ENCODE results near the gene PIPOX.

PIPOX gene

DNA sequence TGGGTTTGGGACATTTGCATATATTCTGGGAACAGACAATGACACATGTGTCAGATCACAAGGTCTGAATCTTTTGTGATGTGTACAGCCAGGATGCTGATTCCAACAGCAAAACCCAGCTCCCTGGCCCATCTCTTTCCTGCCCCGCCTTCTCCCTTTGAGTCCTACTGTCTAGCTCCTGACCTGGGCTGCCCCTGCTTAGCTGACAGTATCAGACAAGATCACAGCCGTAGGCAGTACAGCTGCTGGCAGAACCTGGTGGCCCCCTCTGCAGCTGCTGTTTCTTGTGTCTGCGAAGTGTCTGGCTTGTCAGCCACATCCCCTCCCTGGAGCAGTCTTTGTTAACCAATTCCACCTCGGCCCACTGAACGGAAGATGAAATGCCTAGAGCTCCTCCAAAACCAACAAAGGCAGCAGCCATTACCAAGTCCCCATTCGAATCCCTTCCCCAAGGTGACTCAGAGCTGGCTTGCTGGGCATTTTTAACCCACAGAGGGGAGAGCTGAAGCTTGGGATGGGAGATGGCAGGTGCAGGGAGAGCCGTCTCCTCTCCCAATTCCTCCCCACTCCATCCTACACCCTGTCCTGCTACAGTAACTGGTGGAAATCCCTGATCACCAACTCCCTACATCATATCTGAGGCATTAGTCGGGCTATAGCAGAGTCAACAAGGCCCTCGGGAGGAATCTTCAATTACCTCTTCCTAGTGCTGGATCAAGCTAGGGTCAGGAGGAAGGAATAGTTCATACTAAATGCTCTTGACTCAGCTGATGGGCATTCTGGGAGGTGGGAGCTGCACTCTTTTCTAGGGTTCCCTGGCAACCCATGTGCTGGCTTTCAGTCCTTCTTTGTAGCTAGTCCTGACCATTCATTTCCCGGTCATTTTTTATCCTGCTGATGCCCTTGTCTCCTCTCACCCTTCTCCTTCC lies 5.8 kb downstream of the PIPOX start:
- DNase-seq (no peak), ATAC-seq (peak; percentile 6)

DNA sequence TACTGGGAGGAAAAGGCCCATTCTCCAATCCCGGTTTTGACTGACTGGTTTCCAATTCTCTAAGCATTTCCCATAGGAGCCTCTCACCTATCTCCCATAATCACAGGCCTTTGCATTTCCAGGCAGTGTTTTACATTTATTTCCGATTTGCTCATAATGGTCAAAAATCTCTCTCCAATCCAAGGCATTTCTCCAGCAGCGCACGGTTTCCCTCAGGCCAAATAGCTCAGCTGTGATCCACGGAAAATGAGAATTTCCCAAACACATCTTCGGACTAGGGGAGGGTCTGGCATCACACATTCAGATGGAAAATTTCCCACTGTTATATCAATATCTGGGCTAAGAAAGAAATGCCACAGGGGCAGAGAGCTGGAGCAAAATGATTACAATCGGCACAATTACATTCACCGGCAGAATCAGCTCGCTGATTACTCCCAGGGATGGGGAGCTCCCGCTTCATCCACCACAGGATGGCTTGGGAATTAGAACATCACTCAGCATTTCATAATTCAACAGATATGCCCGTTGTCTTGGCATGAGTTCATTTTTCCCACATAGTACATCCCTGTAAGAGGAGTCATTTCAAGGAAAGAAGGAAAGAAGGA lies 6.7 kb downstream of the PIPOX start:
- no peak for ATAC-seq
- DNase-seq, result no peak

DNA sequence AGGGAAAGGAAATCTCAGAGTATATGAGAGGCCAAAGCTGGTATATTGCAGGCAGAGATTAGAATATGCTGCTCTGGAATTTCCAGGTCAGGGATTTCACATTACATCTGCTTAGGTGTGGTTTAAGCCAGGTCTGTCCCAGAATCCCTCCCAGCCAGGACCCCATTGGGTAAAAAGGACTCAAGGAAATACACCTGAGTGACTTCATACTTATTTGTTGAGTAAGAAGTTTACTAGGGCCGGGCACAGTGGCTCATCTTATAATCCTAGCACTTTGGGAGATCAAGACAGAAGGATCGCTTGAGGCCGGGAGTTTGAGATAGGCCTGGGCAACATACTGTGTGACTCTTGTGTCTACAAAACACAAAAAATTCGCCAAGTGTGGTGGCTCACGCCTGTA lies 7.2 kb downstream of the PIPOX start:
- ATAC-seq, result no peak
- DNase-seq, result no peak

DNA sequence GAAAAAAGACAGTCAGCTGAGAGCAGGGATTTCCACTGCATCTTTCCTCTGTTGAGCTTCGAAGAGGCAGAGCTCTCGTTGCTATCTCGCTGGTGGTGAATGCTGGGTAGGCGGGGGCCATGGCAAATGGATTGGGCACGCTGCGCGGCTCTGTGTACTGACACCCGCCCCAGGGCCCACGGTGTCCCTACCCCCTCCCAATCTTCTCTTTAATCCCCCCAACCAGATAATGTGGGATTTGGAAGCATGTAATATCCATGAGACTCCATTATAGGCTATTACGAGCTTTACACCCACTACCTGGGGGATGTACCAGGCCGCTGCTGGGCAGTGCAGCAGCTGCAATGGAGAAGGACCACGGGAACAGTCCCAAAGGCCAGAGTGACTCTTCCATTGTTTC lies 8.3 kb downstream of the PIPOX start:
- ATAC-seq, result no peak
- no peak for DNase-seq

DNA sequence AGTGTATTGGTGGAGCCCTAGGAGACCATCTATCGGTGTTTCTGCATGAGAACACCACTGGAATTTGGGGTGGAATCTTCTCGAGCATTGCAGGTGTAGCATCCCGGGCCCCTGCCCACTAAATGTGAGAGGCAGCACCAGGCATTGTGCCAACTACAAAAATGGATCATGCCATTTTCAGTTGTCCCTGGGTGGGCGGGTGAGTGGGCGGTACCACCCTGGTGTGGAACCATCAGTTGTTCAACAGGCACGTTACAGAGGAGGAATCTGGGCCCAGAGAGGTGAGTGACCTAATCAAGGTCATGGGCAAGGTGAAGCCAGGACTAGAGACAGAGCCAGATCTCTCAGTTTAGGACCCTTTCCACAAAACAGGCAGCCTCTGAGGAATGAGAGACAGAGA lies 8.8 kb downstream of the PIPOX start:
- DNase-seq (no peak), ATAC-seq (no peak)

DNA sequence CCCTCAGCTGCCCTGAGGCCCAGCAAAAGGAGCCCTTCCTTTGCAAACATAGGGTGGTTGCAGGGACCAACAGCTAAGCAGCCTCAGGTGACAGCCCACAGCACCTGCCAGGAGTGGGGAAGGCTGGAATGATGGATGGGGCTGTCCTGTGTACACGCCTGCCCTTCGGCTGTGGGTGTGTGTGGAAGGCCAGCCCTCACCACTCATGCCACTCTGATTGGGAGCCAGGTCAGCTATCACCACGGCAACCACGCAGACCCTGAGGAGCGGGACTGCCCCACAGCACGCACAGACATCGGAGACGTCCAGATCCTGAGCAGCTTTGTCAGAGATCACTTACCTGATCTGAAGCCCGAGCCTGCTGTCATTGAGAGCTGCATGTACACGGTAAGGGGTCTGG lies 11.9 kb downstream of the PIPOX start:
- no peak for ATAC-seq
- no peak for DNase-seq

DNA sequence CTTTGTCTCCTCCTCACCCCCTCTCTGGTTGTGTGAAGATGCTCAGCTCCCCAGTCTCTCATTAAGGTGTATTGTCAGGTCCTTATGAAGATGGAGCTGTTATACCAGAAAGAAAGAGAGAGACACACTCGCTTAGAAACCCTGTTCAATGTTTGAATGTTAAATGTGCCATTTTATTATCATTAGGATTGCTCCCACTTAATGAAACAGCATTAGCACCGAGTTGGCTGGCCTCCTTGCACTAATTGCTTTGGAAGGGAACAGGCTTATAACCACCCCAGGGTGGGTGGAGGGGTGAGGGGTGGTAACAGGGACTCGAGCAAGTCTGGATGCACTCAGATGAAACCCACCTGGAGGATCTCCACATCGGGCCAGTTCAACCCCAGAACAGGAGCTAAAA lies 14.4 kb downstream of the PIPOX start:
- DNase-seq (no peak), ATAC-seq (no peak)

DNA sequence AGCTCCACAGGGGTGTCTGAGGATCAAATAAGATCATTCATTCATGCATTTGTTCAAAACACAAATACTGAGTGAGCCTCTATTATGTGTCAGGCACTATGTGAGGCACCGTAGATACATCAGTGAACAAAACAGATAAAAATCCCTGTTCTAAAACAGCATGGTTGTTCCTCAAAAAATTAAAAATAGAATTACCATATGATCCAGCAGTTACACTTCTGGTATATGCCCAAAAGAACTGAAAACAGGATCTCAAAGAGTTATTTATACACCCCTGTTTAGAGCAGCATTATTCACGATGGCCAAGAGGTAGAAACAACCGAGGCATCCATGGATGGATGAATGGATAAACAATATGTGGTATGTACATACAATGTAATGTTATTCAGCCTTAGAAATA lies 15.4 kb downstream of the PIPOX start:
- DNase-seq, result no peak

DNA sequence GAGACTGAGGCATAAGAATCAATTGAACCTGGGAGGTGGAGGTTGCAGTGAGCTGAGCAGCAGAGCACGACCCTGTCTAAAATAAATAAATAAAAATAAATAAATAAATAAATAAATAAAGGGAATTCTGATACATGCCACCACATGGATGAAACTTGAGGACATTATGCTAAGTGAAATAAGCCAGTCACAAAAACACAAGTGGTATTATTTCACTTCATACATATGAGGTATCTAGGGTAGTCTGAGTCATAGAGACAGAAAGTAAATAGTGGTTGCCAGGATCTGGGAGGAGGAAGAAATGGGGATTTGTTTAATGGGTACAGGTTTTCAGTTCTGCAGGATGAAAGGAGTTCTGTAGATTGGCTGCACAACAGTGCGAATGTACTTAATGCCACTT lies 16.3 kb downstream of the PIPOX start:
- DNase-seq, result no peak

More for the DNA sequence above, 15.4 kb downstream of the PIPOX start:
- no peak for ATAC-seq

DNA sequence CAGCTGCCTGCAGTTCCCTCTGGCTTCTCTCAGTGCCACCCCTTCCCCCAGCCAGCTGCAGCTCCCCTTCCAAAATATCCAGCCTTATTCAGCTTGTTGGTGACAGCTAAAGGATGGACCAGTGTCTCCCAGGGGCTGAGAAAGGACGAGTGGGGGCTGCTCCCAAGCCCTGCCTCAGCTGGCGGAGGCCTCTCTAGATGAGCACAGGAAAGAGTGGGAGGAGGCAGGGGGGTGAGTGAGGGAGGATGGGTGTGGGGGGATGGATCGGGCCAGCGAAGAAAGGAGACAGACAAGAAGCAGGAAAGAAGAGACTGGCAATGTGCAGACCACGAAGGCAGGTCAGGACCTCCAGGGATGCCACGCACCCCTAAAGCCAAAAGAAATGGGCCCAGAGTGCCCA lies 17.5 kb downstream of the PIPOX start:
- DNase-seq (no peak), ATAC-seq (no peak)

More for the DNA sequence above, 16.3 kb downstream of the PIPOX start:
- no peak for ATAC-seq

DNA sequence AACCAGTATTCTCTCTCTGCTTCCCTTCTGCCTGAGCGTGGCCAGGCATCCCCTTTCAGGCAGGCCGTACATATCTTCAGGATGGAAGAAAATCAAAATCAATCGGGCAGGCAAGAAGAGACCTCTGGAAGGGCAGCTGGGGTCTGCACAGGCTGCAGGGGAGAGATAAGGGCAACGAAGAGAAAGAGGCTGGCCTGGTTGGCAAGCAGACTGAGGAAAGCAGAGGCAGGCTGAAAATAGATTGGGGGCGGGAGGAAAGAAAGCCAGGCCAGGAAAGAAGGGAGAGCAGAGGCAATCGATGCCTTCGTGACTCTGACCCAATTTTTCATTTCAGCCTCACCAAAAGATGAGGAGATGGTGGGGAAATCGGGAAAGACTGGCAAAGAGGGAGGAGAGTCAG lies 18.1 kb downstream of the PIPOX start:
- ATAC-seq (no peak), DNase-seq (no peak)

DNA sequence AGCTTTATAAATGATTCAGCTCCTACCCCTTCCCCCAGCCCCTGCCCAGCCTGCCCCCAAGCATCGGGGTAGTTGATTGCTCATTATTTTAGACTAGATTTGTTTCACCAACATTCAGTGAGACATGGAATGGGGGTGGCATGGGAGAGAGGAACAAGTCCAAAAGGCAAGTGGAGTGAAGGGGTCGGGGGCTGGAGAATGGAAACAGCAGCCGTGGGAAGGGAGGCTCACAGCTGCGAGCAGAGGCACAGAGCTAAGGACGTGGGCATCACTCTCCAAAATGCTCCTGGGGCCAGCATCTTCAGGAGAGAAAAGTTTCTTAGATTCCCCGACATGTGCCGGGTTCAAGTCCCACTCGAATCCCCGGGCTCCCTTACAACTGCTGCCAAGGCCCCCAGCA lies 19.3 kb downstream of the PIPOX start:
- ATAC-seq, result no peak
- DNase-seq, result no peak

DNA sequence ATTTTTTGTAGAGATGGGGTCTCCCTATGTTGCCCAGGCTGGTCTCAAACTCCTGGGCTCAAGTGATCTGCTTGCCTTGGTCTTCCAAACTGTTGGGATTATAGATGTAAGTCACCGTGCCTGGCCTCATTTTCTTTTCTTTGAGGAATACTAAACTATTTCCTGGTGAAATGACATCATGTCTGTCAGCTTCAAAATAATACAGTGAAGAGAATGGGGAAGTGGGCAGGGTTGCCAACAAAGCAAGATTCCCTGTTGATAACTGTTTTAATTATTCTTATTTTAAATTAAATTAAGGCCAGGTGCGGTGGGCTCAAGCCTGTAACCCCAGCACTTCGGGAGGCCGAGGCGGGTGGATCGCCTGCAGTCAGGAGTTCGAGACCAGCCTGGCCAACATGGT lies 21.1 kb downstream of the PIPOX start:
- no peak for ATAC-seq
- no peak for DNase-seq

DNA sequence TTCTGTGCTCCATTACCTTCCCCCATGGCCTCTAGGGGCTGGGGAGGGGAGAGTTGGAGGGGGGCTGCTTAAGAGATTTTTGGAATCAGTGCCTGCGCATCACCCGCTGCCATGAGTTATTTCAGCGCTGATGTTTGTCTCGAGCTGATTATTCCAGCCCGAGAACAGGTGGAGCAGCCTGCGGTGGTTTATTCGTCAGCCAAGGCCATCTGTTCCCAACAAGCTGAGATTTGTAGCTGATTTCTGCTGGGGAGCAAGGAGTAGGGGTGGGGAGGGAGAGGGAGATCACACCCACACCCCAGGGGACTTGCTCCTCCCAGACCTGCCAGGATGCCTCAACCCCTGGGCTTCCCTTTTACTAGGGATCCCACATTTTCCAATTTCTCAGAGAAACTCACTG lies 23.1 kb downstream of the PIPOX start:
- ATAC-seq, result no peak

DNA sequence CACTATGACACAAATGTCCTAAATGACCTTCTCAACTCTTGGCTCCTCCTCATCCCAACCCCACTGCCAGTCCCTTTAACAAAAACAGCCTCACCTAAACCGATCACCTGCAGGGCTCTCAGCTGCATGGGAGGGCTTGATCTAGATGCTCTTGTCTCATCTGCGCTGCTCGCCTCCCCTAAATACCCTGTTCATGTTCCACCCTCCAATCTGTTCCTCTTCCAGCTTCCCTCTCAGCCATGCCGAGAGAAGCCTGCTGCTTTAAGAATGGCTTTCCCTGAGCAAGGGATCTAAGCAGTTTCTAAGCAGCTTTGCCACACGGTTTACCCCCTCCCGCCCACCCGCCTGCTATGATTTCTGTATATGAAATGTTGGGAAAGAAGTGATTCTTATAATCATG lies 23.7 kb downstream of the PIPOX start:
- DNase-seq (no peak), ATAC-seq (no peak)

More for the DNA sequence above, 23.1 kb downstream of the PIPOX start:
- no peak for DNase-seq

DNA sequence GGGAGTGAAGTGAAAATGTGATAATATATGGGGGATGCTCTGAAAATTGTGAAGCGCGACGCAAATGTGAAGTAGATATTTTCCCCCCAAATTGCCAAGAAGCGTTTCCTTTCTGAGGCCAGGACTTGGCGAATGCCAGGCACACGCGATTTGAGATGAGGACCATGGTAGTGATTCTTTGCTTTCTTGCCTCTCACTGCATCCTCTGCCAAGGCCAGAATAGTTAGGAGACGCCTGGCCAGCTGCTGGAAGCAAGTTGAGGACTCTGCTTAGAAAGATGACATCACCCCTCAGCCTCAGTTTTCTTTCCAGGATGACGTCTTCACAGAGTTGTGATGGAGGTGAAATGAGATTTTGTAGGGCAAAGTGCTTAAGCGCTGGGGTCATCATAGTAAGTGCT lies 25.9 kb downstream of the PIPOX start:
- ATAC-seq, result no peak

DNA sequence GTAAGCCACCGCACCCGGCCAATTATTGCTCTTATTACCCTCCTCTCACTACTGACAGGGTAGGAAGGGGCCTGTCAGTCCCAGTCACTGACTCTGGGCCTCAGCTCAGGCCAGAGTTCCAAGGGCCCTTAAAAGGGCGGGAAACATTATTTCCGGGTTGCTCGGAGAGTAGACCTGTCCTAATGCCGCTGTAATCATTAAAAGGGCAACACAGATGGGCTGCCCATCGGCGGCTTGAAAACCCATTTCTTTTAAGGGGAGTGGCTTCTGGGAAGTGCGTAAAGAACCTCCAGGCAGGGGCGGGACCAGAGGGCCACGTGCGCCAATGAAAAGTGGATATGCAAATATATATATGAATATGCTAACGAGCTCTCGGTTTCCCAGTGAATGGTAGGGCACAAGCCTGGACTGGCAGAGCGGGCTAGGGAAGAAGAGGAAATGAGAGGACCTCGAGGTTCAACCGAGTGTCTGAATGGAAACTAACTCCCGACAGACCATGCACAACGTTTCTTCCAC lies 26.6 kb downstream of the PIPOX start:
- DNase-seq, result no peak
- no peak for ATAC-seq

More for the DNA sequence above, 25.9 kb downstream of the PIPOX start:
- DNase-seq, result no peak

DNA sequence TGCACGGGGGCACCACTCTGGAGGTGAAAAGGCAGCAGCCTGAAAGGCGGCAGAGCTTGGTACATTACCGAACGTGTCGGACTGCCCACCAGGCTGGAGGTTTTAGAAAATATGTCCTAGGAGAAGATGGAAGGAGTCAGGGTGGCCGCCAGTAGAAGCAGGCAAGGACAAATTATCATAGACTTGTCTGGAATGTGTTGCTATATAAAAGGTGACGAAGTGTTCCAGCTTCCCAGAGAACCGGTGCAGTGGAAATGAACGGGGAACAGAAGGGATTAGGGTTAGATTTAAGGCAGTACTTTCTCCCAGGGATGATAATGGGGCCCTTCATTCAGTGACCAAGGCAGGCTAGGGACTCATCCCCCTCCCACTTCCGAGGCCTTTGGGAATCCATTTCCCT lies 27.4 kb downstream of the PIPOX start:
- ATAC-seq, result no peak

DNA sequence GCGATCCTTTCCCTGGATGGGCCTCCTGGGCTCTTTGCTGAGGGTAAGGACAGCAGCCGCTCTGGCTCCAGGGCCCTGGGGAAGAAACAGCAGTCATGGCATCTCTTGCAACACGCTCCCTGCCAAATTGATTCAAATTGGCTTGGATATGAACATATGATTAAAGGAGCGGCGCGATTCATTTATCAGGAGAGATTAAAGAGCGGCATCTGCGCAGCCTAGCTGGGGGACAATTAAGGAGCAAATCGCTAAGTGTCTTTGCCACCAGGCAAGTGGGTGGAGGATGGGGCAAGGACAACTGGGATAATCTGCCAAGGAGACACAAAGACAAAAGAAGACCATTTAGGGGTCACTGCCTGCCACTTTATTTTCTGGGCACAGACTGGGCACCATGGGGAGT lies 27.8 kb downstream of the PIPOX start:
- DNase-seq (no peak), ATAC-seq (no peak)

More for the DNA sequence above, 27.4 kb downstream of the PIPOX start:
- DNase-seq, result no peak

DNA sequence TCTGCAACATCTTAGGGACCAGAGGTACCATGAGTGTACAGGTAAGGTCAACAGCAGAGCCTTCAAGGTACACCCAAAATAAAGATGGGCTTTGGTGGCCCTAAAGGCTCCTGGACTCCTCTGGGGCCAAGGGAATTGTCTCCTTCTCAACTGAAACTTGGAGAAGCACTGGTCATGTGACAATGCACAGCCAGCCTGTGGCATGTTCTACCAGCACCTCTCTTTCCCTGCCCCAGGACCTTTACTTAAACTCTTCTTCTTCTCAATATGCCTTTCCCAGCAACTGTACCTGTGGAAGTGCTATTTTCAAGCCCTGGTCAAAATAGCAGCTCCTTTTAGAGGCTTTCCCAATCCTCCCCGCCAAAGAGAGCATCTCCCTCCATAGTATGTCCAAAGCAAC lies 28.4 kb downstream of the PIPOX start:
- no peak for ATAC-seq

DNA sequence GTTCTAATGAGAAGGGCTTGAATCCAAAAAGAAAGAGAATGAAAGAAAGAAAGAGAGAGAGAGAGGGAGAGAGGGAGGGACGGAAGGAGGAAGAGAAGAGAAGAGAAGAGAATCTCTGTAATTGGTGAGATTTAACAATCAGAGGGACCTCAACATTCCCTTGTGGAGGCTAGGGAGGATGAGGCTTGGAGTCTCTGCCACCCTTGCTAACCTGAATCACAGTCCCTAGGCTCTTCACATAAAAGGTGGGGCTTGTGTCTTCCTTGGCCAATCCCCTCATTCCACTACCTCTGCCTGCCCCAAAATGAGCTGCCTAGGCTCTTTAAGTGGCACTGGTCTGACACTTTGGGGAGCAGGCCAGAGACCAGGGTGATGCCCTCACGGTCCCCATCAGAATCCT lies 30.1 kb downstream of the PIPOX start:
- ATAC-seq (no peak), DNase-seq (no peak)

More for the DNA sequence above, 28.4 kb downstream of the PIPOX start:
- no peak for DNase-seq

DNA sequence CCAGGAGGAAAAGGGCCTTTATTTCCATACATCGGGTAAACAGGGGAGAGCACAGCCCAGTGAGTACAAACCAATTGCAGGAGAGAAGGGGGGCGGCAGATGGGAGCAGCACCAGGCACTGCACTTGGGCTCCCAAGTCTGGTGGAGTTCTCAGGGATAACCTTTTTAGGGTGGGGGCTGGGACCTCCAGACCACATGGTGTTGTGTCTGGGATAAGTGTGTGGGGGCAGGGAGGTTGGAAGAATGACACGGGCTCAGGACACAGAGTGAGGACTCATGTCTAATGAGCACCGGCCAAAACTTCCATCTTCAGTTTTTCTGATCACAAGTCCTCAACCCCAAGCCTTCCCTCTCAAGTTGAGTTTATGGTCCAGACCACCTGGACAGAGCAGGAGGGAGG lies 30.6 kb downstream of the PIPOX start:
- DNase-seq (no peak), ATAC-seq (no peak)

DNA sequence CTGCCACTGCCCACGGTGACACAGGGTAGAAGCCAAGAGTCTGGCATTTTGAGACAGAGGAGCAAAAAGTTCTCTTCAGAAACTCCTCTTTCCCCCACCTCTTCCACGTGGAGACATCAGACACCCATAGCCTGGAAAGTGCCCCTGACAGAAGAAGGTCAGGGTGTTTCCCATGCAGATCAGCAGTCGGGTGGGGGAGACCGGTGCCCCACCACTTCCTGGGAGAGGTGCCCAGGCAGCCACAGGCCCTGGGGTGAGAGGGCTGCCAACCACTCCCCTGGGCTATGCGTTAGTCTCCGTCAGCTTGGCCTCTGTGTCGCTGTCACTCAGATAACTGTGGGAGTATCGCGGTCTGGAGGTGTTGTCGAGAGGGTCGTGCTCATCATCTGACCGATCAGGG lies 31.5 kb downstream of the PIPOX start:
- DNase-seq (no peak), ATAC-seq (no peak)

DNA sequence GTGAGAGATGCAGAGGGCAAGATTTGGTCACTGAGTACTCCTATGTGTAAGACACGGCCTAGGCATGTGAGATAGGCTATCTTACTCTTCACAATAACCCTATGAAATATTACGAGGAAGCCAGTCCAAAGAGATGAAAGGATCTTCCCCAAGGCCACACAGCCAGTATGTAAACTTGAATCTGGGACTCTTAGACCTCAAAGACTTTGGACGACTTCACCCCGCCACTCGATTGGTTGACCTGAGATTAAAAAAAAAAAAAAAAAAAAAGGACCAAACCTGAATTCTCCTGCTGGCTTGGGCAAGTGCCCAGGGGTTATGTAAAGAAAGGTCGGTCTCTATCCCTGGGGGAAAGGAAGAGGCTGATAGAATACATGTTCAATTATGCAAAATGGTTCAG lies 33.1 kb downstream of the PIPOX start:
- no peak for ATAC-seq
- DNase-seq, result no peak

All from stimulated activated naive CD8-positive, alpha-beta T cell treated with anti-CD3 and anti-CD28 coated beads, Interleukin-15, Interleukin-2, amounts not matched to agents 100 U/mL and 50 U/mL, for 24 hours (primary cell).